Activated T-helper 9 cell treated with anti-CD3 and anti-CD28 coated beads, Interleukin-2, amount 50 U/mL, for 16 hours (primary cell): ENCODE results near the gene SCLY.

Experiments
- DNase-seq: peaks from one replicate; pipeline ENCODE4 v3.0.0-alpha.2; 2020; ENCODE audit warnings: low read depth

SCLY gene

GRCh38 chr2:238128061-238128440, 67.2 kb downstream of the SCLY start:
- DNase-seq: no peak

- no peak for DNase-seq
Measured at GRCh38 chr2:238128534-238129001, 67.8 kb downstream of the SCLY start.

- no peak for DNase-seq
Measured at GRCh38 chr2:238129166-238130010, 68.6 kb downstream of the SCLY start.

- DNase-seq: no peak
Measured at GRCh38 chr2:238130111-238130695, 69.4 kb downstream of the SCLY start.

- DNase-seq: no peak
Measured at GRCh38 chr2:238130696-238131628, 70.2 kb downstream of the SCLY start.

GRCh38 chr2:238131761-238132462, 71.1 kb downstream of the SCLY start:
- no peak for DNase-seq

- DNase-seq: no peak
Measured at GRCh38 chr2:238132463-238133450, 72.0 kb downstream of the SCLY start.

- no peak for DNase-seq
Measured at GRCh38 chr2:238133499-238134392, 72.9 kb downstream of the SCLY start.

GRCh38 chr2:238134393-238134785, 73.6 kb downstream of the SCLY start:
- DNase-seq: no peak

GRCh38 chr2:238135601-238136150, 74.9 kb downstream of the SCLY start:
- no peak for DNase-seq

GRCh38 chr2:238136820-238137537, 76.2 kb downstream of the SCLY start:
- DNase-seq: no peak

GRCh38 chr2:238137885-238138284, 77.1 kb downstream of the SCLY start:
- no peak for DNase-seq

- no peak for DNase-seq
Measured at GRCh38 chr2:238138331-238139195, 77.8 kb downstream of the SCLY start, which contains the start of gene KLHL30. TSS of gene KLHL30 (plus strand) at chr2:238138668. CDS start at chr2:238140755, 2,087 bp downstream.

GRCh38 chr2:238139196-238140039, 78.6 kb downstream of the SCLY start:
- DNase-seq: no peak

- no peak for DNase-seq
Measured at GRCh38 chr2:238140040-238140439, 79.2 kb downstream of the SCLY start.

- no peak for DNase-seq
Measured at GRCh38 chr2:238140721-238141540, 80.1 kb downstream of the SCLY start.
